ENCODE measurements around the gene BAIAP3.

Gene BAIAP3

DNA sequence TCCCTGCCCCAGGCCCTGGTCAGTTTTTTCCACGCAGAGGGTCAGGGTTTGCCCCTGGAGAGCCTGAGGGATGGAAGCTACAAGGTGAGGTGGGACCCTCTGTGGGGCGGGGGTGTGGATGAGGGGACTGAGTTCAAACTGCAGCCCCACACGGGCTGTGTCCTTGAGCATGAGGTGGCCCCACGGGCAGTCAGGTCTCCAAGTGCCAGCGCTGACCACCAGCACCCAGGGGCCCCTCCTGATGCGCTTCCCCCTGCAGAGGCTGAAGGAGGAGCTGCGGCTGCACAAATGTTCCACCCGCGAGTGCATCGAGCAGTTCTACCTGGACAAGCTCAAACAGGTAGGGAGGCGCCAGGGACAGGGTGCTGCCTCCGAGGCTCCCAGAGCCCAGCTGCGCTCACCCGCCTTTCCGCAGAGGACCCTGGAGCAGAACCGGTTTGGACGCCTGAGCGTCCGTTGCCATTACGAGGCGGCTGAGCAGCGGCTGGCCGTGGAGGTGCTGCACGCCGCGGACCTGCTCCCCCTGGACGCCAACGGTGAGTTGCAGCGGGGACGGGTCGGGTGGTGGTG is 13.9 kb downstream of the BAIAP3 start:
- Histone ChIP-seq H3K27ac (ENCODE audit: low read length) (no peak overlapping the region), H3K27me3 (ENCODE audit: insufficient read depth, low read length) (peaks cover 16% of the 10 kb centered on the region), H3K9ac (ENCODE audit: low read depth, low read length) (no peak overlapping the region), H3K9me3 (ENCODE audit: insufficient read depth, low read depth, low read length) (no peaks in the 10 kb centered on the region), H3K4me1 (ENCODE audit: insufficient read depth, low read length) (peaks cover under 1% of the 10 kb centered on the region), H3K36me3 (ENCODE audit: insufficient read depth, low read depth, low read length) (peaks cover 18% of the 10 kb centered on the region; the same call in 1 of the 2 replicates), H3K4me3 (ENCODE audit: low read length) (no peak overlapping the region)

GRCh38 chr16:1347962-1348361 is 14.5 kb downstream of the BAIAP3 start:
- H3K36me3 ChIP-seq (ENCODE audit: insufficient read depth, low read depth, low read length): peaks cover 18% of the 10 kb centered on the region; the same call in 1 of the 2 replicates
- H3K27me3 ChIP-seq (ENCODE audit: insufficient read depth, low read length): peaks cover 13% of the 10 kb centered on the region; the same call in 1 of the 2 replicates
- no peaks in the 10 kb centered on the region for H3K9me3 ChIP-seq (ENCODE audit: insufficient read depth, low read depth, low read length)
- H3K4me1 ChIP-seq (ENCODE audit: insufficient read depth, low read length): peaks cover 4% of the 10 kb centered on the region
- no peak overlapping the region for H3K27ac ChIP-seq (ENCODE audit: low read length)
- no peak overlapping the region for H3K4me3 ChIP-seq (ENCODE audit: low read length)
- H3K9ac ChIP-seq (ENCODE audit: low read depth, low read length): no peak overlapping the region

DNA sequence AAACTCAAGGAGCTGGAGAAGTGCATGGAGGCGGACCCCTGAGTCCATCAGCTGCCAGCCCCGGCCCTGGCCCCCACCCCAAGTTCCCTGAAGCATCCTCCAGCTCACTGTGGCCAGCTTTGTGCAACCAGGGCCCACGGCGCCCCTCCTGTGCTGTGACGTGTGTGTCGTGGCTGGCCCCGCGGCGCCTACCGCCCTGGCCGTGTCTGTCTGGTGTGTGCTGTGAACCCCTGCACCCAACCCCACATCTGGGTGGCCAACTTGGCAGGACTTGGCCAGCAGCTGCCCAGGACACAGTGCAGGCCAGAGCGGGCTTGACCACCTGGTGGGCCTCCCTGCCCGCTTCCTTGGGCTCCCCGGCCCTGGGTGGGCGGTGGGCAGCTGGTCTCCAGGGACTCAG is 15.0 kb downstream of the BAIAP3 start:
- H3K27me3 ChIP-seq (ENCODE audit: insufficient read depth, low read length): peaks cover 13% of the 10 kb centered on the region; the same call in 1 of the 2 replicates
- H3K4me3 ChIP-seq (ENCODE audit: low read length): no peak overlapping the region
- H3K4me1 ChIP-seq (ENCODE audit: insufficient read depth, low read length): peaks cover 4% of the 10 kb centered on the region
- H3K27ac ChIP-seq (ENCODE audit: low read length): no peak overlapping the region
- H3K9me3 ChIP-seq (ENCODE audit: insufficient read depth, low read depth, low read length): no peaks in the 10 kb centered on the region
- H3K9ac ChIP-seq (ENCODE audit: low read depth, low read length): no peak overlapping the region
- peaks cover 18% of the 10 kb centered on the region; the same call in 1 of the 2 replicates for H3K36me3 ChIP-seq (ENCODE audit: insufficient read depth, low read depth, low read length)

GRCh38 chr16:1348926-1349325 is 15.5 kb downstream of the BAIAP3 start:
- Histone ChIP-seq H3K4me3 (ENCODE audit: low read length) (no peak overlapping the region), H3K9me3 (ENCODE audit: insufficient read depth, low read depth, low read length) (no peaks in the 10 kb centered on the region), H3K27ac (ENCODE audit: low read length) (no peak overlapping the region), H3K4me1 (ENCODE audit: insufficient read depth, low read length) (peaks cover 4% of the 10 kb centered on the region), H3K9ac (ENCODE audit: low read depth, low read length) (no peak overlapping the region), H3K27me3 (ENCODE audit: insufficient read depth, low read length) (peaks cover 9% of the 10 kb centered on the region; the same call in 1 of the 2 replicates), H3K36me3 (ENCODE audit: insufficient read depth, low read depth, low read length) (peaks cover 18% of the 10 kb centered on the region; the same call in 1 of the 2 replicates)

- H3K9me3 ChIP-seq (ENCODE audit: insufficient read depth, low read depth, low read length): no peaks in the 10 kb centered on the region
Observed at GRCh38 chr16:1349351-1349750, 15.9 kb downstream of the BAIAP3 start.

DNA sequence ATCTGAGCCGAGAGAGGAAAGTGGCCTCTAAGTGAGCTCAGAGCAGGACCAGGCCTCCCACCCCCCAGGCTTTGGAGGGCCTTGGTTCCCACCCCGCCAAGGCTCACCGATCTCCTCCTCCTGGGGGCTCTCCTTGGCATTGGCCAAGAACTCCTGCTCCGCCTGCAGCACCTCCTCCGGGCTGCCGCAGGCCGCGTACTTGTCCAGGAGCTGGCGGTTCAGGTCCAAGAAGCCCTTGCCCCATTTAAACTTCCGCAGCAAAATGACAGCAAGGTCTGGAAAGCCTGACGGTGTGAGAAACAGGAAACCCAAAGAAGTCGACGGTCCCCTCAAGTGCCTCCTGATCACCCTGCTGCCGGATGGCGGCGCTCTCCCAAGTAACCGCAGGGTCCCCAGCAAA is 16.5 kb downstream of the BAIAP3 start:
- Histone ChIP-seq H3K9ac (ENCODE audit: low read depth, low read length) (no peak overlapping the region), H3K27ac (ENCODE audit: low read length) (no peak overlapping the region), H3K4me1 (ENCODE audit: insufficient read depth, low read length) (peaks cover 4% of the 10 kb centered on the region), H3K27me3 (ENCODE audit: insufficient read depth, low read length) (no peaks in the 10 kb centered on the region), H3K36me3 (ENCODE audit: insufficient read depth, low read depth, low read length) (peaks cover 18% of the 10 kb centered on the region; the same call in 1 of the 2 replicates), H3K9me3 (ENCODE audit: insufficient read depth, low read depth, low read length) (no peaks in the 10 kb centered on the region), H3K4me3 (ENCODE audit: low read length) (no peak overlapping the region)

More at GRCh38 chr16:1349351-1349750, 15.9 kb downstream of the BAIAP3 start:
- H3K4me1 ChIP-seq (ENCODE audit: insufficient read depth, low read length): peaks cover 4% of the 10 kb centered on the region
- H3K36me3 ChIP-seq (ENCODE audit: insufficient read depth, low read depth, low read length): peaks cover 18% of the 10 kb centered on the region; the same call in 1 of the 2 replicates
- no peak overlapping the region for H3K27ac ChIP-seq (ENCODE audit: low read length)
- peaks cover 4% of the 10 kb centered on the region; the same call in 1 of the 2 replicates for H3K27me3 ChIP-seq (ENCODE audit: insufficient read depth, low read length)
- H3K4me3 ChIP-seq (ENCODE audit: low read length): no peak overlapping the region
- H3K9ac ChIP-seq (ENCODE audit: low read depth, low read length): no peak overlapping the region

DNA sequence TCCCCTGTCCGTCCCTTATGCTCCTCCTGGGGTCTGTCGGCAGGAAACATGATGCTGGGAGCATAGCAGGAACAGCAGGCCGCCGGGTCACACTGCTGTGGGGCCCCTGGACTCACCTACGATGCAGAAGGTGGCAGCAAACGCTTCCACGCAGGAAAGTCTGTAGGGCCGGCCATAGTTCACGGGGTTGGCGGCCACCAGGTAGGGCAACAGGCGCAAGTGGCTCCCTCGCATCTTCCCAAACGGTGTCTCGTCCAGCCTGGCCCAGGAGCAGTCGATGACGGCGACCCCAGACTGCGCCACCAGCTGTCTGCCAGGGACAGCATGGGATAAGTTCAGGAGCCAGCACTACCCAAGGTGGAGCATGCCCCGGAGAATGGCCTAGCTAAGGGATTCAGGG is 17.2 kb downstream of the BAIAP3 start:
- peaks cover 4% of the 10 kb centered on the region for H3K4me1 ChIP-seq (ENCODE audit: insufficient read depth, low read length)
- H3K9me3 ChIP-seq (ENCODE audit: insufficient read depth, low read depth, low read length): no peaks in the 10 kb centered on the region
- peak overlapping the region; percentile 79 for H3K4me3 ChIP-seq (ENCODE audit: low read length)
- no peaks in the 10 kb centered on the region for H3K27me3 ChIP-seq (ENCODE audit: insufficient read depth, low read length)
- H3K36me3 ChIP-seq (ENCODE audit: insufficient read depth, low read depth, low read length): peaks cover 18% of the 10 kb centered on the region; the same call in 1 of the 2 replicates
- H3K27ac ChIP-seq (ENCODE audit: low read length): no peak overlapping the region
- H3K9ac ChIP-seq (ENCODE audit: low read depth, low read length): peak overlapping the region; percentile 79

DNA sequence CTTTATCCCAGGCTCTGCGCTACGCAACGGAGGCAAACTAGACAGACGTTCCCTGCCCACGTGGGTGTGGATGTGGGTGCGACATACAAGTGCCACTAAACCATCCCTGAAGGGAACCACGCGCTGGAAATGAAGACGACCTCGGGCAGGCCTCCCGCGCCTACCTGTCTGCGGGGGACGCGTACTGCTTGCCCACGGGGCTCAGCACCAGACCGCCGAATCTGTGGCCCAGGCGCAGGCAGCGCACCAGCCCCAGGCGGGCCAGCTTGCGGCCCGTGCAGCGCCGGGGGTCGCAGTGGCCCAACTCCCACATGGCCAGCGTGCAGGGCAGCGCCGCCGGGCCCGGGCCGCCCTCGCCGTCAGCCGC is 17.8 kb downstream of the BAIAP3 start:
- H3K36me3 ChIP-seq (ENCODE audit: insufficient read depth, low read depth, low read length): peaks cover 18% of the 10 kb centered on the region; the same call in 1 of the 2 replicates
- H3K27me3 ChIP-seq (ENCODE audit: insufficient read depth, low read length): no peaks in the 10 kb centered on the region
- H3K4me1 ChIP-seq (ENCODE audit: insufficient read depth, low read length): peaks cover 4% of the 10 kb centered on the region
- peak overlapping the region; percentile 79; the same call in 1 of the 2 replicates for H3K9ac ChIP-seq (ENCODE audit: low read depth, low read length)
- no peak overlapping the region for H3K27ac ChIP-seq (ENCODE audit: low read length)
- H3K9me3 ChIP-seq (ENCODE audit: insufficient read depth, low read depth, low read length): no peaks in the 10 kb centered on the region
- H3K4me3 ChIP-seq (ENCODE audit: low read length): peak overlapping the region; percentile 79

DNA sequence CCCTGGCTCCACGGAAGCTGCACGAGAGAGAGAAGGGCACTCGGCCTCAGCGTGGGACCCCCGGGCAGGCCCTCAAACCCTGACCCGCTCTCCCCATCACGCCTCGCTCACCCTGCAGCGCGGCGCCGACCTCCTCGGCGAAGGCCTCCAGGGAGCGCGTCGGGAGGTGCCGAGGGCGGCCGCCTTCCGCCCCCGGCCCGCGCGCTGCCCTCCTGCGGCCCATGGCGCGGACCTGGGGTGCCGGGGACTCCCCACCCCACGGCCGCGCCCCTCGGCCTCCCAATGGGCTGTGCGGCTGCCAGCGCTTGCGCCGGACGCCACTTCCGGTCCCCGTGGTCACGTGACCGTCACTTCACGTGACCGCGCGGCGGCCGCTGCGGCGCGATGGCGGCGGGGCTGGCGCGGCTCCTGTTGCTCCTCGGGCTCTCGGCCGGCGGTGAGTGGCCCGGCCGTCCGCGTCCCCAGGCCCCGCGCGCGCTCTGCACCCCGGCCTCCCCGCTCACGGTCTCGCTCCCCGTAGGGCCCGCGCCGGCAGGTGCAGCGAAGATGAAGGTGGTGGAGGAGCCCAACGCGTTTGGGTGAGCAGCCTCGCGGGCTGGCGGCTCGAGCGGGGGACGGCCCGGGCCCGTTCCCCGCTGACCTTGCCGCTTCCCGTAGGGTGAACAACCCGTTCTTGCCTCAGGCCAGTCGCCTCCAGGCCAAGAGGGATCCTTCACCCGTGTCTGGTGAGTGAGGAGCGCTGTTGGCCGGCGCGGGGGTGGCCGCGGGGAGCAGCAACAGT is 18.3 kb downstream of the BAIAP3 start, which contains the start of the genes GNPTG and TSR3:
TSS of gene GNPTG (plus strand) at position 350 of the 781 bp plus-strand sequence. CDS start at position 385, 35 bp downstream.
TSS of gene TSR3 (minus strand) at position 297 of the 781 bp plus-strand sequence. CDS start at position 223, 74 bp downstream.
- Histone ChIP-seq H3K4me1 (ENCODE audit: insufficient read depth, low read length) (peaks cover 4% of the 10 kb centered on the region), H3K27me3 (ENCODE audit: insufficient read depth, low read length) (no peaks in the 10 kb centered on the region), H3K9ac (ENCODE audit: low read depth, low read length) (peak within 1 kb of the TSS; percentile 79), H3K36me3 (ENCODE audit: insufficient read depth, low read depth, low read length) (peaks cover 18% of the 10 kb centered on the region; the same call in 1 of the 2 replicates), H3K27ac (ENCODE audit: low read length) (no peak within 1 kb of the TSS), H3K4me3 (ENCODE audit: low read length) (peak within 1 kb of the TSS; percentile 79), H3K9me3 (ENCODE audit: insufficient read depth, low read depth, low read length) (no peaks in the 10 kb centered on the region)

GRCh38 chr16:1354815-1355540 is 21.5 kb downstream of the BAIAP3 start:
- peaks cover 4% of the 10 kb centered on the region for H3K4me1 ChIP-seq (ENCODE audit: insufficient read depth, low read length)
- 0 out of 2 replicates have a peak, but pooled peaks cover 1% of the 10 kb centered on the region for H3K36me3 ChIP-seq (ENCODE audit: insufficient read depth, low read depth, low read length)
- no peaks in the 10 kb centered on the region for H3K9me3 ChIP-seq (ENCODE audit: insufficient read depth, low read depth, low read length)
- H3K4me3 ChIP-seq (ENCODE audit: low read length): no peak overlapping the region
- H3K27me3 ChIP-seq (ENCODE audit: insufficient read depth, low read length): no peaks in the 10 kb centered on the region
- H3K9ac ChIP-seq (ENCODE audit: low read depth, low read length): no peak overlapping the region
- H3K27ac ChIP-seq (ENCODE audit: low read length): no peak overlapping the region

- Histone ChIP-seq H3K9ac (ENCODE audit: low read depth, low read length) (no peak overlapping the region), H3K9me3 (ENCODE audit: insufficient read depth, low read depth, low read length) (no peaks in the 10 kb centered on the region), H3K36me3 (ENCODE audit: insufficient read depth, low read depth, low read length) (peaks cover under 1% of the 10 kb centered on the region; the same call in 1 of the 2 replicates), H3K4me3 (ENCODE audit: low read length) (no peak overlapping the region), H3K27ac (ENCODE audit: low read length) (no peak overlapping the region), H3K27me3 (ENCODE audit: insufficient read depth, low read length) (no peaks in the 10 kb centered on the region), H3K4me1 (ENCODE audit: insufficient read depth, low read length) (peaks cover 4% of the 10 kb centered on the region)
Observed at GRCh38 chr16:1355591-1355990, 22.1 kb downstream of the BAIAP3 start.

All from iPS-20b (cell line).